Fibroblast of mammary gland (primary cell): Measurements from ENCODE around the gene LTB4R.

ENCODE experiments used
- DNase-seq: peaks from one replicate; pipeline ENCODE4 v3.0.0-alpha.2; 2010; ENCODE audit warnings: low read depth
- H3K4me3 ChIP-seq: 2 replicates; pipeline ENCODE4 v1.5.1; 2011; ENCODE audit warnings: low read depth, mild to moderate bottlenecking, low read length, moderate library complexity; ENCODE audit not compliant: control insufficient read depth
- CTCF ChIP-seq: conservative IDR thresholded peaks from 2 replicates; pipeline ENCODE4 v1.5.1; 2011; ENCODE audit warnings: low read depth, low read length, inconsistent platforms; ENCODE audit not compliant: control insufficient read depth, insufficient read depth

Gene LTB4R

GRCh38 chr14:24266344-24267244 is 44.7 kb upstream of the LTB4R start:
- no peak for TF ChIP-seq CTCF
- H3K4me3 ChIP-seq, result no peak overlapping the region
- DNase-seq, result no peak

- no peak for TF ChIP-seq CTCF
- no peak for DNase-seq
- no peak overlapping the region for H3K4me3 ChIP-seq
Observed at GRCh38 chr14:24267516-24267915, 43.8 kb upstream of the LTB4R start.

GRCh38 chr14:24268225-24268624 is 43.1 kb upstream of the LTB4R start:
- no peak for DNase-seq
- H3K4me3 ChIP-seq, result no peak overlapping the region
- TF ChIP-seq CTCF, result no peak

GRCh38 chr14:24269368-24269767 is 41.9 kb upstream of the LTB4R start:
- no peak overlapping the region for H3K4me3 ChIP-seq
- TF ChIP-seq CTCF, result no peak
- DNase-seq, result no peak

- no peak for DNase-seq
- no peak overlapping the region for H3K4me3 ChIP-seq
- TF ChIP-seq CTCF, result no peak
Observed at GRCh38 chr14:24269910-24270536, 41.3 kb upstream of the LTB4R start.

- TF ChIP-seq CTCF, result no peak
- DNase-seq, result no peak
- H3K4me3 ChIP-seq, result peak overlapping the region; percentile 91
Observed at GRCh38 chr14:24270537-24271133, 40.7 kb upstream of the LTB4R start.
